Stimulated activated CD8-positive, alpha-beta memory T cell treated with anti-CD3 and anti-CD28 coated beads, Interleukin-4, amount 100 ng/mL, for 1 hour (primary cell): ENCODE results near the gene MMADHC.

Source experiments
- DNase-seq, 2 donors: peaks; one replicate each; pipeline ENCODE4 v3.0.0-alpha.2; 2020; ENCODE audit warnings: low read depth in 2 of 2, low spot score in 1 of 2

The MMADHC gene

GRCh38 chr2:149559341-149560068 is 28.1 kb downstream of the MMADHC start:
- DNase-seq, result no peak

GRCh38 chr2:149556452-149556851 is 31.1 kb downstream of the MMADHC start:
- no peak for DNase-seq

GRCh38 chr2:149552830-149553229 is 34.7 kb downstream of the MMADHC start:
- DNase-seq, result no peak

GRCh38 chr2:149552226-149552625 is 35.3 kb downstream of the MMADHC start:
- no peak for DNase-seq

- DNase-seq, result no peak
These were observed 42.9 kb downstream of the MMADHC start for GRCh38 chr2:149544692-149545091.

- no peak for DNase-seq
These were observed 43.7 kb downstream of the MMADHC start for GRCh38 chr2:149543845-149544244.

- no peak for DNase-seq
These were observed 47.4 kb downstream of the MMADHC start for GRCh38 chr2:149540138-149540537.

- DNase-seq, result no peak
These were observed 49.3 kb downstream of the MMADHC start for GRCh38 chr2:149538138-149538833.

GRCh38 chr2:149537092-149537726 is 50.4 kb downstream of the MMADHC start:
- no peak for DNase-seq

- no peak for DNase-seq
These were observed 50.9 kb downstream of the MMADHC start for GRCh38 chr2:149536649-149537048.

GRCh38 chr2:149534674-149535073 is 52.9 kb downstream of the MMADHC start:
- no peak for DNase-seq

GRCh38 chr2:149528983-149529382 is 58.6 kb downstream of the MMADHC start:
- DNase-seq, result no peak

- no peak for DNase-seq
These were observed 59.4 kb downstream of the MMADHC start for GRCh38 chr2:149527998-149528755.

GRCh38 chr2:149526689-149527088 is 60.9 kb downstream of the MMADHC start:
- no peak for DNase-seq

- no peak for DNase-seq
These were observed 62.3 kb downstream of the MMADHC start for GRCh38 chr2:149525323-149525722.
